Measurements from ENCODE around the gene RAD23B.

RAD23B gene

GRCh38 chr9:107378006-107378405, 94.9 kb downstream of the RAD23B start:
- DNase-seq (ENCODE audit: low spot score): no peak

Data from pons (tissue), 1 donor.